Smooth muscle cell of the brain vasculature (primary cell): ENCODE results near the gene MRPL24.
"Not testable (repeated sequence)": the region's sequence is repeated elsewhere in the genome, so short reads cannot be mapped to it uniquely, and the experiment has no call there.

Experiments
- DNase-seq: peaks from one replicate; pipeline ENCODE4 v3.0.0-alpha.2; 2012; ENCODE audit warnings: low read depth, low spot score

MRPL24 gene

DNA sequence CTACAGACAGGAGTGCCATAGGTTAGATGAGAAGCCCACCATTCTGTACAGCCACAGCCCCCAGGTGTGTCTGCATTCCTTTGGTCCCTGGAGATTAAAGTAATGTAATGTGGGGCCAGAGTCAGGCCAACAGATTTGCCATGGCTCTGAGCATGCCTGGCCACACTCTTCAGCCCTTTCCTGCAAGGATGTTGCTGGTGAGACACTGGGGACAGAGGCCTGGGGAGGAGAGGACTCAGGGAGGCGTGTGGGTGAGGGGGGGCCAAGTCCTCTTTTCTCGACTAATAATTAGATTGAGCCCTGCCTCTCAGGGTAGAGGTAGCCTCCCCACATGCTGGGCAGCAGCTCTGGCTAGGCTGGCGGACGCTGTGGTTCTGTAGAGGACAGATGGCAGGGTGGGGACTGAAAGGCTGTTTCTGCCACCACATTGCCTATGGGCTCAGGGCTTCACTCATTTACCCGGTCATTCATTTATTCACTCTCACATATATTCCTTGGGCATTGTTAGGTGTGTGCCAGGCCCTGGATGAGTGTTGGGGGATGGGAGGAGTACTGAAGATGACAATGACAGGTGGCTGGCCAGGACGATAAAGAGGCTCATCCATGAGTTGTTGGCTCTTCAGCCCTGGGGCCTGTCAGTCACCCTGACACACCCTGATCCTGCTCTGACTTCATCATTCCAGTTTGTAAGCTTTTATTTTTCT, 19.4 kb upstream of the MRPL24 start:
- no peak for DNase-seq

- not testable (repeated sequence) for DNase-seq
Observed at GRCh38 chr1:156757572-156758253, 16.8 kb upstream of the MRPL24 start.

DNA sequence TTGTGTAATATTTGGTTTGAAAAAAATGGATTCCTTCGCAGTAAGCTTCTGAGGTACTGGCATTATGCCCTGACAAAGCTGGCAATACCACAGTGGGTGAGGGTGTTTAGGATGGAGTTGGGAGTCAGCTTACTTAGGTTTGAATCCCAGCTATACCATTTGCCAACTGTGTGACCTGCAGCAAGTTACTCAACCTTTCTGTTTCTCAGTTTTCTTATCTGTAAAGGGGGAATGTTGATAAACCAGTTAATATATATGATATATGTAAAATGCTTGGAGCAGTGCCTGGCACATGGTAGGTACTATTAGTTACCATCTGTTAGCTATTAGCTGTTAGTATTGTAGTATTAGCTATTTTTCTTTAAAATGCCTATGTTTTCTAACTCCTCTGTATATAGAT, 15.5 kb upstream of the MRPL24 start:
- no peak for DNase-seq

- DNase-seq, result no peak
Observed at GRCh38 chr1:156755527-156755950, 14.7 kb upstream of the MRPL24 start.

- no peak for DNase-seq
Observed at GRCh38 chr1:156754219-156754618, 13.3 kb upstream of the MRPL24 start.

DNA sequence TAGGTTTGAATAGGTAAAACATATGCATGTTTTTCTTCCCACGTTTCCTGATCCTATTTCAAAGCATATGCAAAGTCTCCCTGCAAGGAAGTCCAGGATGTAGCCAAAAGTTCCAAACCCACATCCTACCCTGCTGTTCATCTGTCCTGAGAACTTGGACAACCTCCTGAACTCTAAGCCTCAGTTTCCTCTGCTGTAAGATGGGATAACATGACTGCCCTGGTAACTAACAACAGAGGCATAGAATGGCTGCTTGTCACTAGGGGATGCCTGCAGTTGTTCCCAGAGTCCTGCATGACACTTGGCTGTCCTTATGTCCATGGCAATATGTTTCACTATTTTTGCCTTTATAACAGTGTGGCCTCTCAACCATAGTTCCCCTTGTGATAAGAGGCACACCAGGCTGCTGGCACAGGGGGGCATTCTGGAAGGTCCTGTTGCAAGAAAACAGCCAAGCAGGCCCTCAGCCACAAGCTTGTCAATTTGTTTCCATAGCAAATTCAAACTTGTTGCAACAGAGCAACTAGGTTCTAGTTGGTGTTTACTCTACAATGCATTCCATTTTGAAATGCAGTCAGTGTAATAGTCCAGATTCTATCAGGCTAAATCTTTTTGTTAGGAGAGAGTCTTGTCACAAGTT, 12.1 kb upstream of the MRPL24 start:
- no peak for DNase-seq

DNA sequence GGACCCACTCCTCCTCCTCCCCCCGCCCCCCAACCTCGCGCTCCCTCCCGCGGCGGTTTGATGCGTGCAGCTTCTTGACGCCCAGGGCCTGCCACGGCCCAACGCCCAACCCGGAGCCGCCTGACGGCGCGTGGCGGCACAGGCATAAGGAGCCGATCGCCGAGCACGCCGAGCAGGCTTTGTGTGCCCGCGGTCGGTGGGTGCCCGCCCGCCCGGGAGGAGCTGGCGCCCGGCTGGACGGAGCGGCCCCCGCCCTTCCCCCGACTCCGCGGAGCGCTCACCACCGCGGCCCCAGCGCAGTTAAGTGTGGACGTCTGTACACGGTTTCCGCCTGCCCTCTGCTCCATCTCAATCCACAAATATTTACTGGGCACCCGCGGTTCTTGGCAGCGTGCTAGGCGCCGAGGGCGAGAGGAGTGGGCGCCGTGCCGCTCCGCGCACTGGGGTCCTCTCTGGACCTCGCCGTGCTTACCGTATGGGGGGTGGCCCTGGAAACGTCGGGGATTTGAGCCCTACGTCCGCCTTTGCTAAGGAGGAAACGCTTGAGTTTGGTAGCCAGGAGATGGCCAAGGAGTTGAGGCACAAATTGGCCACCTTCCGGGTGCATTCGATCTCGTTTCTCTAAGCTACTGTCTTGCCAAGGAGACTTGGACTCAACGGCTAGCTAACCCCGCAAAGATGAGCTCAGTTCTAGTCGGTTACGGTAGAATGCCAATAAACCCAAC, 11.0 kb upstream of the MRPL24 start:
- DNase-seq, result peak; percentile 95

DNA sequence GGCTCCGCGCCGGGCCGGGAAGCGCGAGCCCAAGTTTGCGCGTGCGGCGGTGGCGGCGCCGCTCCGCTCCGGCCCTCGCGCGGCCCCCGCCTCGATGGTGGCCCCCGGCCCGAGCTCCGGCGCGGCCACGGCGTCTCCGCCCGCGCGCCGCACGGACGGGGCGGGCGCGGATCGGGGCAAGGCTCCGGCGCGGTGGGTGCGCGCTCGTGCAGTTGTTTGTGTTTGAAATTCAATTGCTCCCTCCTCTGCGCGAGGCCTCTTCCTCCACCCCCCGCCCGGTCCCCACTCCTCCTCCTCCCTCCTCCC, 10.5 kb upstream of the MRPL24 start, which contains the start of gene HDGF:
HDGF (minus strand) TSS at position 225 of the 306 bp plus-strand sequence. CDS start 246 bp downstream, outside the sequence.
- no peak for DNase-seq

GRCh38 chr1:156750711-156751450, 10.0 kb upstream of the MRPL24 start:
- DNase-seq, result no peak

- no peak for DNase-seq
Observed at GRCh38 chr1:156750191-156750672, 9.3 kb upstream of the MRPL24 start.

- no peak for DNase-seq
Observed at GRCh38 chr1:156749419-156750118, 8.7 kb upstream of the MRPL24 start.

DNA sequence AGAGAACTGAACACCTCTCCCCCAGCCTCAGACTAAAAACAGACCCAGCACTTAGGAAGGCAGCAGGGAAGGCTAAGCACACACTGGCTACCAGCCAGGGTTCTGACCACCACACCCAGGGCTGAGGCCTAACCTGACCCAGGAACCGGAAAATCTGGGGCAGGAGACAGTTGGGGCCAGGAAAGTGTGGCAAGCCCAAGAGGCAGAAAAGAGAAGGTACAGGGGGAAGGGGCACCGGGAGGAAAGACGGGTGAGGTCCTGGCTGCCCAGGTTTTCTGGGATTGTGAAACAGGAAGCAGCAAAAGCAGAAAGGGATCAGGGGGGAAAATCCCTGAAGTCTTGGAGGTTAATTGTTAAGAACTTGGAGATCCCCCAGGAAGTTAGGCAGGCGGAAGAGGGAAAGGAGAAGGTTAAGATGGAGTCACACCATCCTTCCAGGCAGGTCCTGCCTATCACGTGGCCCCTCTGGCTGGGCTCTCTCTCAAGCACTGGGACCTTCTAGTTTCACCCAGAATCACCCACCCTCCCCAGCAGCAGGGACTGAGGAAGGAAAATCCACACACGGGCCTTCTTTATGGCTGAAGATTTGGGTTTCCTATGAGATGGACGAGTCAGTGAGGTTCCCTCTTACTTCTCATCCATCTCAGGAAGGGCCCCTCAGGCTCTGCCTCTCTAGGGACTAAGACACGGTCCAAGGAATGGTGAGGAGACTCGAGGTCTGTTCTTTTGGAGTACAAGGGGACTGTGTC, 8.0 kb upstream of the MRPL24 start:
- DNase-seq, result no peak

DNA sequence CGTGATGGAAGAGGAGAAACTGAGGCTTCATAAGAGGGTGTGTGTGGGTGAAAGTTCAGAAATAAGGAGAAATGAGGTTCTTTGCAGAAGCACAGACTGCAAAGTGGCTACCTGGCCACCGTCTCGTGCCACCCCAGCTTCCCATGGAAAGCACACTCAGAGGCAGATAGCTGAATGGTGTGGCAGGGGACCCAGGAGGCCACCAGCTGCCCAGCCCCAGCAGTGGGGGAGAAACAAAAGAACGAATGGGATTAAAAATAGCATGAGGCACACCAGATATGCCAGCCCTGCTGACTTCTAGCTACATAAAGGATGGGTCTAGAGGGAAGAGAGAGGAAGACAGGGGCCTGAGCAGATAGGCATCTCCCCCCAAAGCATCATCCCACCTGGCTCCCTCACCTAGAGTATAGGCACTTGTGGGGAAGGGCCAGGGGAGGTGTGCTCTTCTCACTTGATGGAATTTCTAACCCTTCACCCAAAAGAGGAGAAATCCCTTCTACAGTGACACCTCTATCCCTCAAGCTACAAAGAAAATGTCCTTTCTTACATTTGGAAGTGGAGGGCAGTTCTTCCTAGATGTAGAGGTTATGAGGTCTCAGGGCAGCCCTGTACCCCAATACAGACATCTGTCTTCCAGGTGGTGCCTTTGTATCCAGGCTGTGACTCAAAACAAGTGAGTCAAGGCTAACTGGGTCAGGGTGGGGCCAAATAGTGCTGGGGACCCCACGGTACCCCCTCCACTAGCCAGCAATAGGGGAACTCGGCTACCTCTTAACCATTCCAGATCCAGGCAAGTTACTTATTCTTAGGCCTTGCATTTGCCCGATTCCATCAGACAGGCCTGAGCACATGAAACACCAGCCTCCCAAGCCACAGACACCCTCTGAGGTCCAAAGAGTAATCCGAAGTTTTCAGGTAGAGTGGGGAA, 7.1 kb upstream of the MRPL24 start:
- DNase-seq, result no peak

GRCh38 chr1:156746728-156747631, 6.1 kb upstream of the MRPL24 start:
- DNase-seq, result peak; percentile 72

DNA sequence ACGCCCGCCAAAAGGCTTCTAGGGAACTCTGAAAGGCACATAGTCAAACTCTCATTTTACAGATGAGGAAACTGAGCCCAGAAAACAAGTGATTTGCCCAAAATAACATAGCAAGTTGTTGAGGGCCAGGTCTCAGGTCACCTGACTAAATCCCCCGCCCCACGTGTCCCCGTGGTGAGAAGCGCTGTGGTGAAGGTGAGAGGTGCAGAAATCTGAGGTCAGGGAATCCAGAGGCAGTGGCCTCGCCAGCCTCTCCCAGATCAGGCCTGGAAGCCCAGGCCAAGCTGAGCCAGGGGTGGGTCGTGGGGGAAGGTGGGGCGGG, 5.5 kb upstream of the MRPL24 start:
- no peak for DNase-seq

GRCh38 chr1:156745881-156746280, 5.0 kb upstream of the MRPL24 start:
- no peak for DNase-seq

DNA sequence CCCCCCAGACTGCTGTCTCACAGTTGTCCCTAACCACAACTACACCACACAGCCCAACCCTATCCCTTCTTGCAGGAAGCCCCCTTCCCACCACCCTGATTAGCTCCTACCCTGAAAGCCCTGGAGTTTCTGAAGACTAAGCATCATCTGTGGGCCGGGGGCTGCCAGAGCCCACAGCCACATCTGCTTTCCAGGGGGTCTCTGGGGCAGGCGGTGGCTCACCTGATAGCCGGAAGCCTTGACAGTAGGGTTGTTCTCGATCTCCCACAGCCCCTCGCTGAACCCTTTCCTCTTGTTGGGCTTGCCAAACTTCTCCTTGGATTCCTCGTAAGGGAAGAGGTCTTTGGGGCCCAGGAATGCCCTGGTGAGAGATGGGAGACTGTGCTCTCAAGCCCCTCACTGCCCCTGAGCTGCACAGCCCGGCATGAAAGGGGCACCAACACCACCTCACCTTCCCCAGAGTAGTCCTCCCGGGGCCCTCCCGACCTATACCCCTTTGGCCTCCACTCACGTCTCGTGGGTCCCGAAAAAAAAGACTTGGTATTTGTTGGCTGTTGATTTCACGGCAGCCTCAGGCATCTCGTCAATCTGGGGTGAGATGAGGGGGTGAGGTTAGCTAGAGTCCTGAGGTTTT, 4.0 kb upstream of the MRPL24 start:
- no peak for DNase-seq

- no peak for DNase-seq
Observed at GRCh38 chr1:156744344-156744743, 3.5 kb upstream of the MRPL24 start.
